ENCODE results near the gene PLXNA1.

The PLXNA1 gene

DNA sequence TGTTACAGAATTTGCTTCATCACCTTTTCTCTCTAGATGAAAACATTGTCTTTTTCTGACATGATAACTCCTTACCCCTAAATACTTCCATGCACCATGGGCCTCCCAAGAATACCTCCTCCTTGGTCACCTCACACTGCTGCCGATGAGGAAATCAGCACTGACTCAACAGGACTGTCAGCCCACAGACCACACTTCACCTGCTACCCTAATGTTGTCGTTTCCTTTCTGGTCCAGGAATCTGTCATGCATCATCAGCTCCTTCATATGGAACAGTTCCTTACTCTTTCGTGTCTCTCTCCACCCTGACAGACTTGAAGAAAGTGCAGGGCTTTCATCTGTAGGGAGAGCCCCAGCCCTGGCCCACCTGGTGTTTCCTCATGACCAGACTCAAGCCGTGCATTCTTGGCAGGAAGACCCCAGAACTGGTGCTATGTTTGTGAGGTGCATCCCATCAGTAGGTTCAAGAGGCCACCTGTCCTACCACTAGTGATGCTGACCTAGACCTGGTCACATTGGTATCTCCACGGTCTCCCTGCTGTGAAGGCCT, 41.1 kb upstream of the PLXNA1 start:
- 79 to 90% methylated on average over 3 to 4 of the region's 5 CpGs for WGBS, 2 experiments (ENCODE audit: insufficient coverage in 2 of 2)
- Histone ChIP-seq H3K36me3 (ENCODE audit: control insufficient read depth, insufficient read depth, low read length) (no peaks in the 10 kb centered on the region), H3K27ac (ENCODE audit: low read depth, low read length, severe bottlenecking) (no peak overlapping the region), H3K9me3 (ENCODE audit: control insufficient read depth, low read length) (no peaks in the 10 kb centered on the region), H3K4me1 (ENCODE audit: control insufficient read depth, insufficient read depth, low read length, poor library complexity, severe bottlenecking) (peaks cover 13% of the 10 kb centered on the region), H3K4me3 (ENCODE audit: extremely low read depth, insufficient read depth, low read length, poor library complexity, severe bottlenecking) (no peak overlapping the region)

- 87 to 96% methylated on average over 6 to 10 of the region's 12 CpGs for WGBS, 2 experiments (ENCODE audit: insufficient coverage in 2 of 2)
- Histone ChIP-seq H3K4me3 (ENCODE audit: extremely low read depth, insufficient read depth, low read length, poor library complexity, severe bottlenecking) (no peak overlapping the region), H3K27ac (ENCODE audit: low read depth, low read length, severe bottlenecking) (no peak overlapping the region)
These were observed 38.6 kb upstream of the PLXNA1 start for GRCh38 chr3:126944089-126944965.

GRCh38 chr3:126945171-126945721, 37.7 kb upstream of the PLXNA1 start:
- H3K36me3 ChIP-seq (ENCODE audit: control insufficient read depth, insufficient read depth, low read length) = no peaks in the 10 kb centered on the region
- no peaks in the 10 kb centered on the region for H3K4me1 ChIP-seq (ENCODE audit: control insufficient read depth, insufficient read depth, low read length, poor library complexity, severe bottlenecking)
- H3K9me3 ChIP-seq (ENCODE audit: control insufficient read depth, low read length) = no peaks in the 10 kb centered on the region
- WGBS, 2 experiments (ENCODE audit: insufficient coverage in 2 of 2) = 87 to 91% methylated on average over 10 to 17 of the region's 17 CpGs
- H3K27ac ChIP-seq (ENCODE audit: low read depth, low read length, severe bottlenecking) = no peak overlapping the region
- no peak overlapping the region for H3K4me3 ChIP-seq (ENCODE audit: extremely low read depth, insufficient read depth, low read length, poor library complexity, severe bottlenecking)

More at GRCh38 chr3:126944089-126944965, 38.6 kb upstream of the PLXNA1 start:
- Histone ChIP-seq H3K9me3 (ENCODE audit: control insufficient read depth, low read length) (no peaks in the 10 kb centered on the region), H3K36me3 (ENCODE audit: control insufficient read depth, insufficient read depth, low read length) (no peaks in the 10 kb centered on the region), H3K4me1 (ENCODE audit: control insufficient read depth, insufficient read depth, low read length, poor library complexity, severe bottlenecking) (peaks cover 4% of the 10 kb centered on the region)

DNA sequence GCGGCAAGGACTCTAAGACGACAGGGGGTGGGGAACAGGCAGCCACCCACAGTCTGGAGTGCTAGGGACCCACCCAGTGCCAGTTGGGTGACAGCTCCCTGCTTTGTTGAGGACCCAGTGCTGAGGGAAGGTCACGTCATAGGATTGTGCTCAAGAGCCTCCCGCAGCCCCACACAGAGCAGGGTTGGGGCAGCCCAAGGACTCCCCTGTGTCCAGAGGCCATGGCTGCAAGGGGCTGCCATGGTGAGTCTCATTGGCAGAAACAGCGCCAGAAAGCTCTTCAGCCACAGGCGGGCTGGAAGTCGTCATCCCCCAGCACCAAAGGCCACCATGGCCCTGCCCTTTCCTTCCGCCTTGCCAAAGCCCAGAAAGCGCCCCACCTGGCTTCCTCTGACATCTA, 37.0 kb upstream of the PLXNA1 start:
- 93 to 95% methylated on average over 4 to 7 of the region's 9 CpGs for WGBS, 2 experiments (ENCODE audit: insufficient coverage in 2 of 2)
- Histone ChIP-seq H3K4me3 (ENCODE audit: extremely low read depth, insufficient read depth, low read length, poor library complexity, severe bottlenecking) (no peak overlapping the region), H3K36me3 (ENCODE audit: control insufficient read depth, insufficient read depth, low read length) (no peaks in the 10 kb centered on the region), H3K27ac (ENCODE audit: low read depth, low read length, severe bottlenecking) (no peak overlapping the region), H3K9me3 (ENCODE audit: control insufficient read depth, low read length) (no peaks in the 10 kb centered on the region), H3K4me1 (ENCODE audit: control insufficient read depth, insufficient read depth, low read length, poor library complexity, severe bottlenecking) (no peaks in the 10 kb centered on the region)

GRCh38 chr3:126946405-126946804, 36.5 kb upstream of the PLXNA1 start:
- Histone ChIP-seq H3K9me3 (ENCODE audit: control insufficient read depth, low read length) (no peaks in the 10 kb centered on the region), H3K4me1 (ENCODE audit: control insufficient read depth, insufficient read depth, low read length, poor library complexity, severe bottlenecking) (no peaks in the 10 kb centered on the region), H3K4me3 (ENCODE audit: extremely low read depth, insufficient read depth, low read length, poor library complexity, severe bottlenecking) (no peak overlapping the region), H3K27ac (ENCODE audit: low read depth, low read length, severe bottlenecking) (no peak overlapping the region), H3K36me3 (ENCODE audit: control insufficient read depth, insufficient read depth, low read length) (no peaks in the 10 kb centered on the region)
- whole genome bisulfite sequencing, 2 experiments (ENCODE audit: insufficient coverage in 2 of 2) = 93 to 95% methylated on average over 9 to 11 of the region's 11 CpGs

DNA sequence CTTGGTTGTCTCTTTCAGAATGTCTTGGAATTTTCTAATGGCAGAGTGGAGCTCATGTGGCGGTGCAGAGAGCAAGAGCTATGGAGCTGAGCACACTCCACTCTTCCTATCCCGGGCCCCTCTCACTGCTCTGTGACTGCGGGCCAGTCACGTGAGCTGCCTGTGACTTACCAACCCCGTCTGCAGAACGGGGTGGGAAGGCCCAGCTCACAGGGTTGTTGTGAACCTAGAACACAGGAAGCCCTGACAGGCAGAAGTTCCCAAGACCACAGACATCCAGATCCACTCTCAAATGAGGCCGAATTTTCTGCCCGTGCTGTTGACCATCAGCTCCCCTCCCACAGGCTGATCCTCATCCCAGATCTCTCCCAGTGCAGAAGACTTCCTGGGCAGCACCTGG, 35.5 kb upstream of the PLXNA1 start:
- no peaks in the 10 kb centered on the region for H3K4me1 ChIP-seq (ENCODE audit: control insufficient read depth, insufficient read depth, low read length, poor library complexity, severe bottlenecking)
- H3K9me3 ChIP-seq (ENCODE audit: control insufficient read depth, low read length) = no peaks in the 10 kb centered on the region
- no peaks in the 10 kb centered on the region for H3K36me3 ChIP-seq (ENCODE audit: control insufficient read depth, insufficient read depth, low read length)
- H3K4me3 ChIP-seq (ENCODE audit: extremely low read depth, insufficient read depth, low read length, poor library complexity, severe bottlenecking) = no peak overlapping the region
- 83 to 87% methylated on average over 6 to 7 of the region's 8 CpGs for WGBS, 2 experiments (ENCODE audit: insufficient coverage in 2 of 2)
- no peak overlapping the region for H3K27ac ChIP-seq (ENCODE audit: low read depth, low read length, severe bottlenecking)

DNA sequence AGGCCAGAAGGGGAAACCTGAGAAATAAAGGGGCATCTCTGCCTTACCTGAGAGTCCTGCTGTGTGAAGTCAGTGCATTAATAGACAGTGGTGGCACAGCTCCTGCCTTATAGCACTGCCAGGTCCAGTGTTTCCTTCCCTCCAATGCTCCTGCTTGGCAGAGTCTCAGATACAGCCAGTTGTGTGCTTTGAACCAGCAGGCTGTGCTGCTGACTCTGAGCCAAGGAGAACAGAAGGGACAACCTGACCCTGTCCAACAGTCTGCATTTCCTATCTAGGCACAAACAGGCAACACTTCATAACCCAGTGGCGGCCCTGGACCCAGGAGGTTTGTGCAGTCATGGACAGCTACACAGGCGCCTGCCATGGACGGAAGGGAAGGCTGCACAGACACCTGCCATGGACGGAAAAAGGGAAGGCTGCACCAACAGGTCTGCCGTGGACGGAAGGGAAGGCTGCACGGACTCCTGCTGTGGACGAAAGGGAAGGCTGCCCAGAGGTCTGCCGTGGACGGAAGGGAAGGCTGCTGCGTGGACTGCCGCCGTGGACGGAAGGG, 33.9 kb upstream of the PLXNA1 start:
- no peaks in the 10 kb centered on the region for H3K36me3 ChIP-seq (ENCODE audit: control insufficient read depth, insufficient read depth, low read length)
- no peaks in the 10 kb centered on the region for H3K4me1 ChIP-seq (ENCODE audit: control insufficient read depth, insufficient read depth, low read length, poor library complexity, severe bottlenecking)
- no peaks in the 10 kb centered on the region for H3K9me3 ChIP-seq (ENCODE audit: control insufficient read depth, low read length)
- H3K27ac ChIP-seq (ENCODE audit: low read depth, low read length, severe bottlenecking) = no peak overlapping the region
- no peak overlapping the region for H3K4me3 ChIP-seq (ENCODE audit: extremely low read depth, insufficient read depth, low read length, poor library complexity, severe bottlenecking)
- WGBS, 2 experiments (ENCODE audit: insufficient coverage in 2 of 2) = 94 to 97% methylated on average over 13 to 14 of the region's 14 CpGs

- Histone ChIP-seq H3K36me3 (ENCODE audit: control insufficient read depth, insufficient read depth, low read length) (no peaks in the 10 kb centered on the region), H3K9me3 (ENCODE audit: control insufficient read depth, low read length) (no peaks in the 10 kb centered on the region), H3K4me1 (ENCODE audit: control insufficient read depth, insufficient read depth, low read length, poor library complexity, severe bottlenecking) (no peaks in the 10 kb centered on the region), H3K4me3 (ENCODE audit: extremely low read depth, insufficient read depth, low read length, poor library complexity, severe bottlenecking) (no peak overlapping the region), H3K27ac (ENCODE audit: low read depth, low read length, severe bottlenecking) (no peak overlapping the region)
- 92 to 93% methylated on average over 5 of the region's 5 CpGs for WGBS, 2 experiments (ENCODE audit: insufficient coverage in 2 of 2)
These were observed 31.4 kb upstream of the PLXNA1 start for GRCh38 chr3:126951561-126951960.

- no peaks in the 10 kb centered on the region for H3K36me3 ChIP-seq (ENCODE audit: control insufficient read depth, insufficient read depth, low read length)
- no peaks in the 10 kb centered on the region for H3K9me3 ChIP-seq (ENCODE audit: control insufficient read depth, low read length)
- no peaks in the 10 kb centered on the region for H3K4me1 ChIP-seq (ENCODE audit: control insufficient read depth, insufficient read depth, low read length, poor library complexity, severe bottlenecking)
- 90 to 93% methylated on average over 7 to 8 of the region's 10 CpGs for WGBS, 2 experiments (ENCODE audit: insufficient coverage in 2 of 2)
- H3K4me3 ChIP-seq (ENCODE audit: extremely low read depth, insufficient read depth, low read length, poor library complexity, severe bottlenecking) = no peak overlapping the region
- H3K27ac ChIP-seq (ENCODE audit: low read depth, low read length, severe bottlenecking) = no peak overlapping the region
These were observed 30.5 kb upstream of the PLXNA1 start for GRCh38 chr3:126952261-126952982.

DNA sequence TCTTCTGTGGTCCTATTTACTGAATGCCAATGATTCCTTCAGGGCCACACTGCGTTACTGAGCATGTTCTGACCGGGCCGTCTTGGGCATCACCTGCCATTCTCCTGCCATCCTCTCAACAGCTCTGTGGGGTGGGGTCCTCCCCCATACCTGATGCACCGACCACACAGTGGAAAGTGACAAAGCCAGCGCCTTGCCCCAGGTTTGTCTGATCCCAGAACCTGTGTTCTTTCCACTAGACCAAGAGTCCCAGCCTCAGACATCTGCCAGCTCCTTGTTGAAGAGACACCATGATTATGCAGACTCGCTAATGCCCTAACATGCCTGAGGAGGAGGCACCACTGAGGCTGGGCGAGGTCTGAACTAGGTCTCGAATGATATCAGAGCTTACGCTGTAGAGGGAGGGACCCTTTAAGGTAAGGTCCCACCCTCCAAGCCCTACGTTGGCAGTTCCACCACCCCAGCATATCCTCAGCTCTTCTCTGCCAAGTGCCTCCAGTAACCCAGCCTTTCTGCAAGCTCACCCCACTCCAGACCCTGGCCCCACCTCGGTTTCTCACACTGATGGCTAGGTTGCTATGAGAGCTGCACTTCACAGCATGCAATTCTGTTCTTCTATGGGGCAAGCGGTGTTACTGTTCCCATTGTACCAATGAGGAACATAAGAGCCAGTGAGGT, 29.8 kb upstream of the PLXNA1 start:
- Histone ChIP-seq H3K27ac (ENCODE audit: low read depth, low read length, severe bottlenecking) (no peak overlapping the region), H3K4me1 (ENCODE audit: control insufficient read depth, insufficient read depth, low read length, poor library complexity, severe bottlenecking) (no peaks in the 10 kb centered on the region), H3K4me3 (ENCODE audit: extremely low read depth, insufficient read depth, low read length, poor library complexity, severe bottlenecking) (no peak overlapping the region), H3K9me3 (ENCODE audit: control insufficient read depth, low read length) (no peaks in the 10 kb centered on the region), H3K36me3 (ENCODE audit: control insufficient read depth, insufficient read depth, low read length) (no peaks in the 10 kb centered on the region)
- WGBS, 2 experiments (ENCODE audit: insufficient coverage in 2 of 2) = 96 to 97% methylated on average over 10 to 11 of the region's 12 CpGs
